A549 (cell line): ENCODE data around the gene ZNF613. TPM values are rescaled to one million over a fixed set of nuclear protein-coding genes. Genes with fewer than 3 reads are reported as not detected.
"Not testable (repeated sequence)": the region's sequence is repeated elsewhere in the genome, so short reads cannot be mapped to it uniquely, and the experiment has no call there.

Experiments
- ATAC-seq, 2 experiments: fragments of 200-7000 bp in 1 of 2; fragments of >200 bp in 1 of 2; cut with Nextera tagmentation in 1 of 2; cut with Tn5 transposase in 1 of 2; 3 replicates each; pipeline versions ENCODE4 v1.8.0 to v1.9.1; 2018 to 2020; ENCODE audit warnings: mild to moderate bottlenecking in 1 of 2, moderate library complexity in 1 of 2
- CTCF ChIA-PET: fragments of 300-600 bp; sonication (Branson Sonifier 250); formaldehyde crosslinking; extraction: SDS; loops from one replicate; lab custom pipeline; 2021; ENCODE audit warnings: antibody characterized with exemption, inconsistent platforms; lab: Yijun Ruan, JAX
- POLR2A ChIA-PET: fragments of 350-600 bp; formaldehyde crosslinking; extraction: SDS; loops from one replicate; lab custom pipeline; 2021; ENCODE audit warnings: antibody characterized with exemption, inconsistent platforms; lab: Yijun Ruan, JAX
- DNase-seq, 2 experiments: peaks; one replicate each; pipeline versions ENCODE4 v3.0.0 to v3.0.0-alpha.2; 2011 to 2016; ENCODE audit warnings: low read depth in 1 of 2, low spot score in 1 of 2
- FAIRE-seq: peaks from 2 replicates; lab custom pipeline; 2011; peaks lifted over from hg19 to GRCh38; lab: Jason Lieb, UNC
- H3K27ac ChIP-seq, 2 experiments: fragments of >200 bp; sonication (Bioruptor Twin); formaldehyde crosslinking; 3 replicates each; pipeline ENCODE4 v1.5.1; 2016 to 2017
- H3K4me1 ChIP-seq: fragments of >200 bp; sonication (Bioruptor Twin); formaldehyde crosslinking; 3 replicates; pipeline ENCODE4 v1.6.1; 2016
- H3K4me2 ChIP-seq: fragments of >200 bp; sonication (Bioruptor Twin); formaldehyde crosslinking; 3 replicates; pipeline ENCODE4 v1.6.1; 2016
- H3K4me3 ChIP-seq: fragments of >200 bp; sonication (Bioruptor Twin); formaldehyde crosslinking; 3 replicates; pipeline ENCODE4 v1.5.1; 2016
- H3K9me3 ChIP-seq: fragments of >200 bp; sonication (Bioruptor Twin); formaldehyde crosslinking; 3 replicates; pipeline ENCODE4 v1.6.1; 2016
- ATOH8 ChIP-seq: fragments of 250-450 bp; sonication (Bioruptor Pico); IDR thresholded peaks from 2 replicates; pipeline ENCODE4 v1.5.0; 2020; ENCODE audit warnings: low read depth, mild to moderate bottlenecking, moderate library complexity
- CBX8 ChIP-seq: fragments of 200-600 bp; sonication (generic); IDR thresholded peaks from 2 replicates; pipeline ENCODE4 v1.6.1; 2016
- CEBPB ChIP-seq, 2 experiments: fragments of >200 bp in 1 of 2; sonication (Bioruptor Twin) in 1 of 2; formaldehyde crosslinking in 1 of 2; IDR thresholded peaks; 2 replicates each; pipeline ENCODE4 v1.6.1; 2012 to 2016
- CTCF ChIP-seq: fragments of >200 bp; sonication (Bioruptor Twin); formaldehyde crosslinking; IDR thresholded peaks from 3 replicates; pipeline ENCODE4 v1.5.1; 2016
- ELK1 ChIP-seq: fragments of 150-350 bp; IDR thresholded peaks from 2 replicates; pipeline ENCODE4 v1.6.1; 2014; ENCODE audit warnings: low read depth, mild to moderate bottlenecking, low read length
- EP300 ChIP-seq, 2 experiments: fragments of >200 bp; sonication (Bioruptor Twin); formaldehyde crosslinking; IDR thresholded peaks; 2 replicates in 1 of 2; 3 replicates in 1 of 2; pipeline ENCODE4 v1.6.1; 2016 to 2017
- FOSB ChIP-seq: fragments of 250-450 bp; sonication (Bioruptor Pico); IDR thresholded peaks from 2 replicates; pipeline ENCODE4 v1.5.0; 2020; ENCODE audit warnings: mild to moderate bottlenecking, moderate library complexity
- FOSL2 ChIP-seq, 2 experiments: fragments of 450-650 bp in 1 of 2; fragments of >200 bp in 1 of 2; sonication (Bioruptor Twin) in 1 of 2; formaldehyde crosslinking; IDR thresholded peaks; 2 replicates each; pipeline versions ENCODE4 v1.5.0 to v1.6.1; 2016 to 2020; ENCODE audit warnings: mild to moderate bottlenecking in 1 of 2, moderate library complexity in 1 of 2
- GATA3 ChIP-seq: IDR thresholded peaks from 2 replicates; pipeline ENCODE4 v1.6.1; 2012; ENCODE audit warnings: borderline replicate concordance
- HMGXB4 ChIP-seq: fragments of 250-450 bp; sonication (Bioruptor Pico); IDR thresholded peaks from 2 replicates; pipeline ENCODE4 v1.5.0; 2021; ENCODE audit warnings: mild to moderate bottlenecking, moderate library complexity, borderline replicate concordance
- KDM5A ChIP-seq: fragments of 200-600 bp; sonication (generic); IDR thresholded peaks from 2 replicates; pipeline ENCODE4 v1.6.1; 2016; ENCODE audit warnings: antibody characterized with exemption, mild to moderate bottlenecking
- MAZ ChIP-seq: fragments of 150-350 bp; IDR thresholded peaks from 2 replicates; pipeline ENCODE4 v1.6.1; 2014; ENCODE audit warnings: antibody characterized with exemption, low read depth, low read length, borderline replicate concordance
- NFE2L2 ChIP-seq: fragments of 150-350 bp; conservative IDR thresholded peaks from 2 replicates; pipeline ENCODE4 v1.6.1; 2014; ENCODE audit warnings: low read length
- NPAS2 ChIP-seq: fragments of 250-450 bp; sonication (Bioruptor Pico); IDR thresholded peaks from 2 replicates; pipeline ENCODE4 v1.8.0; 2022; ENCODE audit warnings: mild to moderate bottlenecking, moderate library complexity, borderline replicate concordance
- RARB ChIP-seq: fragments of 250-450 bp; sonication (Bioruptor Pico); IDR thresholded peaks from 2 replicates; pipeline ENCODE4 v1.8.0; 2021; ENCODE audit warnings: mild to moderate bottlenecking, moderate library complexity
- RCOR1 ChIP-seq: fragments of 150-350 bp; IDR thresholded peaks from 2 replicates; pipeline ENCODE4 v1.6.1; 2014; ENCODE audit warnings: antibody characterized with exemption, low read length, low read depth
- TP53 ChIP-seq: fragments of 250-450 bp; sonication (Bioruptor Pico); IDR thresholded peaks from 2 replicates; pipeline ENCODE4 v1.5.0; 2021; ENCODE audit warnings: mild to moderate bottlenecking, moderate library complexity
- WGBS: methylation state at CpG from one replicate; pipeline ENCODE4 v1.1.6; 2017; ENCODE audit errors: missing lambda C conversion rate; 5-methylcytosine and 5-hydroxymethylcytosine counted together
- polyA plus RNA-seq, 4 experiments: library from polyadenylated mRNA; depleted of rRNA in 3 of 4; stranded (reverse); fragments of >200 nt; fragmentation: RNase III in 1 of 4; extraction: RNeasy Plus Mini Kit Qiagen cat#74134 plus additional on column Dnase treatment in 1 of 4; gene quantifications; 2 replicates in 3 of 4; 3 replicates in 1 of 4; pipeline ENCODE4 v1.2.3, GENCODE V29; 2011 to 2017

Gene ZNF613
- polyA plus RNA-seq, 2 of the 4 experiments (the other 2 are of a cell fraction): 1.4 to 2.6 TPM

GRCh38 chr19:51905206-51905605 is 22.1 kb upstream of the ZNF613 start:
- CTCF ChIA-PET: no interaction called here
- Histone ChIP-seq H3K4me3 (no peak overlapping the region; the same call in 2 of the 3 replicates), H3K4me1 (no peaks in the 10 kb centered on the region), H3K27ac (no peak overlapping the region), H3K9me3 (peaks cover 60% of the 10 kb centered on the region), H3K4me2 (no peak overlapping the region)
- ATAC-seq (no peak), FAIRE-seq (no peak), DNase-seq (no peak)
- WGBS: 55% methylated on average over 3 of the region's 3 CpGs
- POLR2A ChIA-PET: no interaction called here
- TF ChIP-seq ATOH8 (CRISPR knock-in tag) (no peak), MAZ (no peak), TP53 (CRISPR knock-in tag) (no peak), RCOR1 (no peak), NPAS2 (CRISPR knock-in tag) (no peak), CBX8 (no peak), KDM5A (no peak), FOSB (CRISPR knock-in tag) (no peak), FOSL2 (IDR thresholded peaks at IDR 0.05) (no peak), FOSL2 (CRISPR knock-in tag; IDR thresholded peaks at IDR 0.05) (no peak), HMGXB4 (CRISPR knock-in tag) (no peak), GATA3 (no peak), RARB (no peak), CEBPB (IDR thresholded peaks at IDR 0.05) (no peak), EP300 (IDR thresholded peaks at IDR 0.05) (no peak), ELK1 (no peak), NFE2L2 (no peak), CTCF (no peak)

- ATAC-seq, H3K4me2 ChIP-seq, H3K27ac ChIP-seq, POLR2A ChIA-PET, DNase-seq, H3K4me3 ChIP-seq, CTCF ChIA-PET, H3K4me1 ChIP-seq, FAIRE-seq: not testable (repeated sequence)
- 45% methylated on average over 3 of the region's 3 CpGs for WGBS
- peaks cover 59% of the 10 kb centered on the region for H3K9me3 ChIP-seq
These were observed 21.6 kb upstream of the ZNF613 start for GRCh38 chr19:51905639-51906038.

- ATAC-seq, POLR2A ChIA-PET, FAIRE-seq, H3K4me2 ChIP-seq, H3K4me3 ChIP-seq, H3K27ac ChIP-seq, DNase-seq, H3K4me1 ChIP-seq, CTCF ChIA-PET: not testable (repeated sequence)
- H3K9me3 ChIP-seq: peaks cover 59% of the 10 kb centered on the region
- WGBS: 35% methylated on average over 9 of the region's 9 CpGs
These were observed 21.2 kb upstream of the ZNF613 start for GRCh38 chr19:51906108-51906507.

GRCh38 chr19:51907981-51908380 is 19.3 kb upstream of the ZNF613 start:
- H3K4me2 ChIP-seq, CTCF ChIA-PET, POLR2A ChIA-PET, DNase-seq, ATAC-seq, H3K27ac ChIP-seq, FAIRE-seq, H3K4me3 ChIP-seq, H3K4me1 ChIP-seq: not testable (repeated sequence)
- peaks cover 61% of the 10 kb centered on the region for H3K9me3 ChIP-seq
- 20% methylated on average over 5 of the region's 5 CpGs for WGBS
